ENCODE measurements around the gene SKP2.

The SKP2 gene

GRCh38 chr5:36199620-36200019 lies 47.7 kb downstream of the SKP2 start:
- FAIRE-seq, result no peak
- DNase-seq (ENCODE audit: low spot score), result no peak

- peak; percentile 48 for FAIRE-seq
- peak; percentile 53 for DNase-seq (ENCODE audit: low spot score)
Observed at GRCh38 chr5:36200513-36200912, 48.6 kb downstream of the SKP2 start.

- DNase-seq (ENCODE audit: low spot score) (no peak), FAIRE-seq (no peak)
Observed at GRCh38 chr5:36202521-36202961, 50.6 kb downstream of the SKP2 start.

GRCh38 chr5:36205329-36205728 lies 53.4 kb downstream of the SKP2 start:
- no peak for DNase-seq (ENCODE audit: low spot score)
- no peak for FAIRE-seq

- no peak for FAIRE-seq
- DNase-seq (ENCODE audit: low spot score), result no peak
Observed at GRCh38 chr5:36206913-36207312, 55.0 kb downstream of the SKP2 start.

GRCh38 chr5:36208786-36209185 lies 56.9 kb downstream of the SKP2 start:
- FAIRE-seq, result no peak
- no peak for DNase-seq (ENCODE audit: low spot score)

GRCh38 chr5:36209664-36210063 lies 57.8 kb downstream of the SKP2 start:
- FAIRE-seq (peak; percentile 79), DNase-seq (ENCODE audit: low spot score) (no peak)

- no peak for FAIRE-seq
- no peak for DNase-seq (ENCODE audit: low spot score)
Observed at GRCh38 chr5:36214436-36214835, 62.5 kb downstream of the SKP2 start.

- no peak for FAIRE-seq
Observed at GRCh38 chr5:36215910-36216309, 64.0 kb downstream of the SKP2 start.

GRCh38 chr5:36217567-36217966 lies 65.7 kb downstream of the SKP2 start:
- DNase-seq (ENCODE audit: low spot score), result no peak
- FAIRE-seq, result no peak

More at GRCh38 chr5:36215910-36216309, 64.0 kb downstream of the SKP2 start:
- no peak for DNase-seq (ENCODE audit: low spot score)

GRCh38 chr5:36217988-36218387 lies 66.1 kb downstream of the SKP2 start:
- FAIRE-seq (peak; percentile 67), DNase-seq (ENCODE audit: low spot score) (no peak)

- FAIRE-seq (no peak), DNase-seq (ENCODE audit: low spot score) (no peak)
Observed at GRCh38 chr5:36222620-36223019, 70.7 kb downstream of the SKP2 start.

GRCh38 chr5:36227046-36227445 lies 75.1 kb downstream of the SKP2 start:
- FAIRE-seq (no peak), DNase-seq (ENCODE audit: low spot score) (no peak)

GRCh38 chr5:36228505-36228904 lies 76.6 kb downstream of the SKP2 start:
- FAIRE-seq (no peak), DNase-seq (ENCODE audit: low spot score) (no peak)

- DNase-seq (ENCODE audit: low spot score), result no peak
- FAIRE-seq, result no peak
Observed at GRCh38 chr5:36230151-36230790, 78.4 kb downstream of the SKP2 start.

- no peak for DNase-seq (ENCODE audit: low spot score)
Observed at GRCh38 chr5:36232533-36232932, 80.6 kb downstream of the SKP2 start.

More at GRCh38 chr5:36232533-36232932, 80.6 kb downstream of the SKP2 start:
- FAIRE-seq, result no peak
